ENCODE results near the gene IARS2. TPM values are rescaled to one million over a fixed set of nuclear protein-coding genes. Genes with fewer than 3 reads are reported as not detected.
A peak's percentile ranks its signal among the peaks of the same experiment; 100 is the strongest.

Gene IARS2
- total and polyA plus RNA-seq, 2 donors from 2014 or later: 42.9 to 51.4 TPM

DNA sequence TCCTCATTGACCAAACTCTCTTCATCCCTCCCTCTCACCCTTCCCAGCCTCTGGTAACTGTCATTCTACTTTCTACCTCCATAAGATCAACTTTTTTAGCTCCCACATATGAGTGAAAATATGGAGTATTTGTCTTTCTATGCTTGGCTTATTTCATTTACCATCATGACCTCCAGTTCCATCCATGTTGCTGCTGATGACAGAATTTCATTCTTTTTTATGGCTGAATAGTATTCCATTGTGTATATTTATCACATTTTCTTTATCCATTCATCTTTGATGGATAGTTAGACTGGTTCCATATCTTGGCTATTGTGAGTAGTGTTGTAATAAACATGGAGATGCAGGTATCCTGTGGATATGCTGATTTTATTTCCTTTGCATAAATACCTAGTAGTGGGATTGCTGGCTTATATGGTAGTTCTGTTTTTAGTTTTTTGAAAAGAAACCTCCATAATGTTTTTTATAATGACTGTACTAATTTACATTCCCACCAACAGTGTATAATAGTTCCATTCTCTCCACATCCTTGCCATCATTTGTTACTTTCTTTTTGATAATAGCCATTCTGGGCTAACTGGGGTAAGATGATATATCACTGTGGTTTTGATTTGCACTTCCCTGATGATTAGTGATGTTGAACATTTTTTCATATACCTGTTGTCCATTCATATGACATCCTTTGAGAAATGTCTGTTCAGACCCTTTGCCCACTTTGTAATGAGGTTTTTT lies 35.7 kb downstream of the IARS2 start:
- Histone ChIP-seq H3K36me3 (ENCODE audit: control insufficient read depth in 2 of 3, insufficient read depth in 3 of 3, low read length in 3 of 3) (peaks cover 0 to 14% (median 14%) of the 10 kb centered on the region in 3 donors), H3K9ac (ENCODE audit: low read length in 3 of 3) (no peak overlapping the region), H3K27me3 (ENCODE audit: control insufficient read depth, insufficient read depth, low read length) (no peaks in the 10 kb centered on the region), H3K9me3 (ENCODE audit: control insufficient read depth in 2 of 3, insufficient read depth in 1 of 3, low read length in 3 of 3) (no peaks in the 10 kb centered on the region), H3K4me3 (ENCODE audit: low read length in 3 of 3) (no peak overlapping the region), H3K27ac (ENCODE audit: low read depth in 2 of 2, low read length in 2 of 2) (no peak overlapping the region), H3K4me1 (ENCODE audit: control insufficient read depth in 2 of 3, insufficient read depth in 2 of 3, low read depth in 1 of 3, low read length in 3 of 3) (no peaks in the 10 kb centered on the region)
- TF ChIP-seq, protein P1, sequence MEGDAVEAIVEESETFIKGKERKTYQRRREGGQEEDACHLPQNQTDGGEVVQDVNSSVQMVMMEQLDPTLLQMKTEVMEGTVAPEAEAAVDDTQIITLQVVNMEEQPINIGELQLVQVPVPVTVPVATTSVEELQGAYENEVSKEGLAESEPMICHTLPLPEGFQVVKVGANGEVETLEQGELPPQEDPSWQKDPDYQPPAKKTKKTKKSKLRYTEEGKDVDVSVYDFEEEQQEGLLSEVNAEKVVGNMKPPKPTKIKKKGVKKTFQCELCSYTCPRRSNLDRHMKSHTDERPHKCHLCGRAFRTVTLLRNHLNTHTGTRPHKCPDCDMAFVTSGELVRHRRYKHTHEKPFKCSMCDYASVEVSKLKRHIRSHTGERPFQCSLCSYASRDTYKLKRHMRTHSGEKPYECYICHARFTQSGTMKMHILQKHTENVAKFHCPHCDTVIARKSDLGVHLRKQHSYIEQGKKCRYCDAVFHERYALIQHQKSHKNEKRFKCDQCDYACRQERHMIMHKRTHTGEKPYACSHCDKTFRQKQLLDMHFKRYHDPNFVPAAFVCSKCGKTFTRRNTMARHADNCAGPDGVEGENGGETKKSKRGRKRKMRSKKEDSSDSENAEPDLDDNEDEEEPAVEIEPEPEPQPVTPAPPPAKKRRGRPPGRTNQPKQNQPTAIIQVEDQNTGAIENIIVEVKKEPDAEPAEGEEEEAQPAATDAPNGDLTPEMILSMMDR (IDR thresholded peaks at IDR 0.05; ENCODE audit: borderline replicate concordance, extremely low read depth, insufficient read depth): no peak
- intact Hi-C loops (cut with DNase I): no loop called here
- FAIRE-seq (no peak), DNase-seq (no peak)

DNA sequence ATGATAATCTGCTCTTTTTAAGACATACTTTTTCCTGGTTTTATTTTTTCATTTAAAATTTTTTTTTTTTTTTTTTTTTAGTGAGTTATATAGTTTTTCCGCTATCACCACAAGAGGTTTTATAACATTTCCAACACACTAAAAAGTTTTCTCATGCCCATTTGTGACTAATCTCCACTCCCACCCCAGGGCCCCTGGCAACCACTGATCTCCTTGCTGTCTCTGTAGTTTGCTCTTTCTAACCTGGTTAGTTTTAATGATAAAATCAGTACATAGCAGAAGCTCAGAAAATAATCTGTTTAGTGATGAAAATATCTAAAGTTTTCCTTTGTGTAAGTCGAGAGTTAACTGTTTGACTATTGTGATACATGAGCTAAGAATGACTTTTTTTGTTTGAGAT lies 41.8 kb downstream of the IARS2 start:
- Histone ChIP-seq H3K4me1 (ENCODE audit: control insufficient read depth in 2 of 3, insufficient read depth in 2 of 3, low read depth in 1 of 3, low read length in 3 of 3) (no peaks in the 10 kb centered on the region), H3K27me3 (ENCODE audit: control insufficient read depth, insufficient read depth, low read length) (no peaks in the 10 kb centered on the region), H3K36me3 (ENCODE audit: control insufficient read depth in 2 of 3, insufficient read depth in 3 of 3, low read length in 3 of 3) (peaks cover 0 to 20% (median 15%) of the 10 kb centered on the region in 3 donors), H3K9ac (ENCODE audit: low read length in 3 of 3) (no peak overlapping the region), H3K27ac (ENCODE audit: low read depth in 2 of 2, low read length in 2 of 2) (no peak overlapping the region), H3K4me3 (ENCODE audit: low read length in 3 of 3) (no peak overlapping the region), H3K9me3 (ENCODE audit: control insufficient read depth in 2 of 3, insufficient read depth in 1 of 3, low read length in 3 of 3) (no peaks in the 10 kb centered on the region)
- no peak for FAIRE-seq
- TF ChIP-seq, protein P1 (IDR thresholded peaks at IDR 0.05; ENCODE audit: borderline replicate concordance, extremely low read depth, insufficient read depth): no peak
- DNase-seq: no peak
- intact Hi-C loops (cut with DNase I): no loop called here

DNA sequence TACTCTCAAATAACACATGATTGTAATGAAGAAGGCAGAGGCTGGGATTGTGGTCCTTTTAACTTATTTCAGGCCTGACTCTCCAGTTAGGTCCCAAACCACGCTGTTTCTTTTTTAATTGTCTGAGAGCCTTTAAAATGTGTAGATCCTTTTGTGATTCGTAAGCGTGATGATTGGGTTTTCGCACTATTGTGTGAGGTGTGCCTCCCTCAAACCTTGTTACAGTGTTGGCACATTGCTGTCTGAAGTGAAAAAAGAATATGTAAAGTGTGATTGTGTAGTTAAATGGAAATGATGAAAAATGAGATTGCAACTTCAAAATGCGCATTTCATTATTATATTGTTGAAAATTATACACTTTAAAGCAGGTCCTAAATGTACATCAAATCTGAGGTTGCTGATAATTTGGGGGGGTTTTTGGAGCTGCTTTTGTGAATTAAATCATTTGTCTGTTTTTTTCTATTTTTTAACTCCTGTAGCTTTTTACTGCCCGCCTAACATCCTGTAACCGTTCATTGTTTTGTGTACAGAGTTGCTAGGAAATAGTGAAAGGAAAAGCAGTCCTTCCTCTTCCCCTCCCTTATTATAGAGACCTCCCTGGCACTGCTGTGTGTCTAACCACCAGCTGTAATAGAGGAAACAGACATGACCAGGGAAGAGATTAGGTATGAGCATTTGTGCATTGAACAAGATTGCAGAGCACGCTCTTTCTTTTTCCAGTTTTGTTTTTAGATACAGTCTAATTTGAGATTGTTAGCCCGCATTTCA lies 43.3 kb downstream of the IARS2 start:
- peaks cover 3 to 30% (median 24%) of the 10 kb centered on the region in 3 donors for H3K36me3 ChIP-seq (ENCODE audit: control insufficient read depth in 2 of 3, insufficient read depth in 3 of 3, low read length in 3 of 3)
- H3K27me3 ChIP-seq (ENCODE audit: control insufficient read depth, insufficient read depth, low read length): no peaks in the 10 kb centered on the region
- no peak overlapping the region for H3K4me3 ChIP-seq (ENCODE audit: low read length in 3 of 3)
- no peak overlapping the region for H3K9ac ChIP-seq (ENCODE audit: low read length in 3 of 3)
- H3K9me3 ChIP-seq (ENCODE audit: control insufficient read depth in 2 of 3, insufficient read depth in 1 of 3, low read length in 3 of 3): no peaks in the 10 kb centered on the region
- H3K4me1 ChIP-seq (ENCODE audit: control insufficient read depth in 2 of 3, insufficient read depth in 2 of 3, low read depth in 1 of 3, low read length in 3 of 3): no peaks in the 10 kb centered on the region
- DNase-seq: peak in 2 of 5 donors; percentile 12 to 38
- no peak for FAIRE-seq
- intact Hi-C loops (cut with DNase I): no loop called here
- no peak overlapping the region for H3K27ac ChIP-seq (ENCODE audit: low read depth in 2 of 2, low read length in 2 of 2)
- TF ChIP-seq, protein P1 (IDR thresholded peaks at IDR 0.05; ENCODE audit: borderline replicate concordance, extremely low read depth, insufficient read depth): no peak
